ENCODE data around the gene TMEM40.
A peak's percentile ranks its signal among the peaks of the same experiment; 100 is the strongest.

Gene TMEM40

GRCh38 chr3:12771236-12771635, 12.2 kb upstream of the TMEM40 start:
- Histone ChIP-seq H3K27ac (no peak overlapping the region), H3K36me3 (no peaks in the 10 kb centered on the region), H3K9ac (no peak overlapping the region), H3K4me3 (no peak overlapping the region), H4K20me1 (no peaks in the 10 kb centered on the region), H3K4me2 (no peak overlapping the region), H3K9me3 (replicated peaks in 1 of 11) (no peaks in the 10 kb centered on the region), H3K27me3 (no peaks in the 10 kb centered on the region), H3K4me1 (peaks cover 5 to 20% (median 14%) of the 10 kb centered on the region in 10 experiments; a peak in 19 of 20 replicates)
- no peak for TF ChIP-seq Cebpa-rat (IDR thresholded peaks at IDR 0.05)

- Histone ChIP-seq H3K4me3 (no peak overlapping the region), H4K20me1 (no peaks in the 10 kb centered on the region), H3K4me1 (peaks cover 2 to 14% (median 8%) of the 10 kb centered on the region in 10 experiments; a peak in 19 of 20 replicates), H3K9ac (no peak overlapping the region), H3K27me3 (no peaks in the 10 kb centered on the region), H3K27ac (no peak overlapping the region), H3K4me2 (no peak overlapping the region), H3K36me3 (no peaks in the 10 kb centered on the region), H3K9me3 (replicated peaks in 1 of 11) (no peaks in the 10 kb centered on the region)
- no peak for TF ChIP-seq Cebpa-rat (IDR thresholded peaks at IDR 0.05)
These were observed 10.7 kb upstream of the TMEM40 start for GRCh38 chr3:12769761-12770160.

- Histone ChIP-seq H4K20me1 (no peaks in the 10 kb centered on the region), H3K4me1 (peaks cover 0 to 11% (median 5%) of the 10 kb centered on the region in 10 experiments; a peak in 11 of 20 replicates), H3K9ac (no peak overlapping the region), H3K9me3 (replicated peaks in 1 of 11) (no peaks in the 10 kb centered on the region), H3K36me3 (no peaks in the 10 kb centered on the region), H3K27ac (no peak overlapping the region), H3K27me3 (no peaks in the 10 kb centered on the region), H3K4me2 (no peak overlapping the region), H3K4me3 (no peak overlapping the region)
- no peak for TF ChIP-seq Cebpa-rat (IDR thresholded peaks at IDR 0.05)
These were observed 9.8 kb upstream of the TMEM40 start for GRCh38 chr3:12768579-12769527.

DNA sequence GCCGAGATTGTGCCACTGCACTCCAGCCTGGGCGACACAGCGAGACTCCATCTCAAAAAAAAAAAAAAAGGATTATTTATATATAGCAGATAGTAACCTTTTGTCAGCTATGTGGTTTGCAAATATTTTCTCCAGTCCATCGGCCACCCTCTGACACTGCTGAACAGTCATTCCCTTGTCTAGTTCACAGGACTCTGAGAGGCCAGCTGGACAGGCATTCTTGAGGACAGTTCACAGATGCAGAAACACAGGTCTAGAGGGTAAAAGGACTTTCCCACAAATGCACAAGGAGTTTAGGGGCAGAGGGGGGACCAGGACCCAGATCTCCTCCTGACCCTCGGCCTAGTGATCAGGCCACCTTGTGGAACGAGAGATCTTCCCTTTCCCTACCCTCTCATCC, 7.5 kb upstream of the TMEM40 start:
- no peaks in the 10 kb centered on the region for H3K9me3 ChIP-seq (replicated peaks in 1 of 11)
- no peaks in the 10 kb centered on the region for H3K36me3 ChIP-seq
- TF ChIP-seq Cebpa-rat (IDR thresholded peaks at IDR 0.05) = no peak
- H3K4me1 ChIP-seq = peaks cover 0 to 8% (median 5%) of the 10 kb centered on the region in 10 experiments; a peak in 8 of 20 replicates
- no peak overlapping the region for H3K4me3 ChIP-seq
- H3K27ac ChIP-seq = no peak overlapping the region
- no peaks in the 10 kb centered on the region for H4K20me1 ChIP-seq
- no peaks in the 10 kb centered on the region for H3K27me3 ChIP-seq
- H3K4me2 ChIP-seq = no peak overlapping the region
- H3K9ac ChIP-seq = no peak overlapping the region

DNA sequence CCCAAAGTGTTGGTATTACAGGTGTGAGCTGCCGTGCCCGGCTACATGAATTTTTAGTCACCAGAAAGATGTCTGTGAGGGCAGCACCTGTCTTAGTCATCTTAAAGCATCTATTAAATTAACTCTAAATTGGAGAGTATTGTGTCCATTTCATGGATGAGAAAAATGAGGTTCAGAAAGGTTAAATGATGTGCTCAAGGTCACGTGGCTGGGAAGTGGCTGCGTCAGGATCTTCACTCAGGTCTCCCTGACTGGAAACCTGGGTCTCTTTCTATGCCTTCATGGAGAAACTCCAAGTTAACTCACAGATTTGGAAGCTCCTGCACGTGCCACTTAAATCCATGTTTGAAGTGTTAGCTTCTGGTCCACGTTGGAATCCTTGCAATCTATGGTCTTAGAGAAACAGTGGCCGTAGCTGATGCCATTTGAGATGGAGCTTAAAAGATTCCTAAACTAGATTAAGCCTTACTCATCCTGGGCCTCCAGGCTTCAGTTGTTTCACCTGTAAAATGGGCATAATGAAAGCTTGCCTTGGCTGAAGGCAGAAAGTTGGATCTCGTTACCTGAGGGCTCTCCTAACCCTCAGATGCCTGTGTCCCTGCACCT, 5.2 kb upstream of the TMEM40 start:
- no peaks in the 10 kb centered on the region for H3K36me3 ChIP-seq
- no peak overlapping the region for H3K4me3 ChIP-seq
- H3K9ac ChIP-seq = no peak overlapping the region
- H3K27ac ChIP-seq = no peak overlapping the region
- H3K4me1 ChIP-seq = peaks cover 4 to 19% (median 11%) of the 10 kb centered on the region in 10 experiments; a peak in 18 of 20 replicates
- no peaks in the 10 kb centered on the region for H4K20me1 ChIP-seq
- no peak for TF ChIP-seq Cebpa-rat (IDR thresholded peaks at IDR 0.05)
- no peak overlapping the region for H3K4me2 ChIP-seq
- no peaks in the 10 kb centered on the region for H3K9me3 ChIP-seq (replicated peaks in 1 of 11)
- no peaks in the 10 kb centered on the region for H3K27me3 ChIP-seq

DNA sequence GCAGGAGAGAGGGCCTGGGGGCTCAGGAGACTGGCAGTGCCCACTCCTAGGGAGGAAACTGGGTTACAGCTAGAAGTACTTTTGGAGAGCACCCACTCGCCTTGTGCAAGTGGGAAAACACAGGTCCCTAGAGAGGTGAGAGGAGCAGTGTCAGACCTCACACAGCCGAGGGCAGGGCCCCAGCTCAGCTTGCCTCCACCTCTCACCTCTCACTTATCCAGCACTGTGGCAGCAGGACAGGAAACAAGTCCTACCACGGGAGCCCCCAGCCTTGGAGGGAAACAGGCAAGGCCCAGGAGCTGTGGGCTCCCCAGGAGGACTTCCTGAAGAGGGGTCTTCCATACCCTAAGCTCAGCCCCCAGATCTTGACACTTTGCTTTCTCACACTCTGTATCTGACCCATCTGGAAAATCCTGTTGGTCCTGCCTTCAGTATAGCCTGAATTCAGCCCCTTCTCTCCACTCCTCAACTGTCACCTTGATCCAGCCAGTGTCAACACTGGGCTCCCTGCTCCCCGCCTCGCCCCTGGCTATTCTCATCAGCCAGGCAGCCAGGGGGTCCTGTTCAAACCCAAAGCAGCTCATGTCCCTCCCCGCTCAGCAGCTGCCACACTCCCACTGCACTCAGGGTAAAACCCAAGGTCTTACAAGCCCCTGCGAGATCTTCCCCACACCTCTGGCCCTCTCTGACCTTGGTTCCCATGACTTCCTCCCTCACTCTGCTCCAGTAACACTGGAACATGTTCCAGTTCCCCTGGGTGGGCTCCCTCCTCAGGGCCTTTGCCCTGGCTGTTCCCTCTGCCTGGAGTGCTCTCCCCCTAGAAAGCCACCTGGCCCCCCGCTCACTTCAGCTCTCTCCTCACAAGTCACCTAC, 870 bp upstream of the TMEM40 start:
- no peak overlapping the region for H3K4me3 ChIP-seq
- peak overlapping the region in 7 of 11 experiments; percentile 17 to 41 (median 33); a peak in 12 of 22 replicates for H3K4me2 ChIP-seq
- H3K27ac ChIP-seq = peak overlapping the region in 3 of 11 experiments; percentile 1 to 18 (median 9); a peak in 3 of 22 replicates

DNA sequence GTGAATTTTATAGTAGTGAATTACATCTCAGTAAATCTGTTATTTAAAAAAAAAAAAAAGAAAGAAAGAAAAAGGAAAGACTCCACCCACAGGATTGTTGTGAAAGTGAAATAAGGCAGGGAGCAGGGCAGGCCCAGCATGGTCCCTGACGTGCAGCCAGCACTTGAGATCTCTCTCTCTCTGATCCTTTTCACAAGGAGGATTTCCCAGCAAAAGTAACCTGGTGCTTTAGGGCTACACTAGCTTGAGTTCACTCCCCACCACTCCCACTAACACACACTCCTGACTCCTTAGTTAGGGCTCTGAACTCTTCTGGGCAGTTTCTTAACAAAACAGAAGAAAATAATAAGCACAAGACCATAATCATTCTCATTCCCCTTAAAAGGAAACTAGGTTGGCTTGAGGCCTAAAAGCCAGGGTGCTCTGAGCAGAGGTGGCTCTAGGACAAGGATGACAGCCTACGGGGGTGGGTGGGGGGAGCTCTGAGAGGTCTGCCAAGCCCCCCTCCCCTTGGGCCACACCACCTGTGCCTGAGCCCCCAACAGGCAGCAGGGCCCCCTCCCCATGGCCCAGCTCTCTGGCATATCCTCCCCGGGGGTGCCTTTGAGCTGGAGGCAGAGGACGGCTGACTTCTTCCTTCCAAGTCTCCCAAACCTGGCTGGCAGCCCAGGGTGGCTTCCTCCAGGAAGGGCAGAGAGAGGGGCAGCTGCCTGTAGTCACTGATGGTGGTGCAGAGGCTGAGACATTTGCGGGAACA, 856 bp downstream of the TMEM40 start:
- no peak overlapping the region for H3K27ac ChIP-seq

More for the DNA sequence above, 870 bp upstream of the TMEM40 start:
- H3K27me3 ChIP-seq = no peaks in the 10 kb centered on the region
- no peak for TF ChIP-seq Cebpa-rat (IDR thresholded peaks at IDR 0.05)
- H3K4me1 ChIP-seq = peaks cover 8 to 33% (median 24%) of the 10 kb centered on the region in 10 experiments; a peak in 18 of 20 replicates
- H3K9me3 ChIP-seq (replicated peaks in 1 of 11) = no peaks in the 10 kb centered on the region
- no peaks in the 10 kb centered on the region for H4K20me1 ChIP-seq
- H3K36me3 ChIP-seq = no peaks in the 10 kb centered on the region
- H3K9ac ChIP-seq = peak overlapping the region in 2 of 11 experiments; percentile 10 to 18; a peak in 1 of 22 replicates

DNA sequence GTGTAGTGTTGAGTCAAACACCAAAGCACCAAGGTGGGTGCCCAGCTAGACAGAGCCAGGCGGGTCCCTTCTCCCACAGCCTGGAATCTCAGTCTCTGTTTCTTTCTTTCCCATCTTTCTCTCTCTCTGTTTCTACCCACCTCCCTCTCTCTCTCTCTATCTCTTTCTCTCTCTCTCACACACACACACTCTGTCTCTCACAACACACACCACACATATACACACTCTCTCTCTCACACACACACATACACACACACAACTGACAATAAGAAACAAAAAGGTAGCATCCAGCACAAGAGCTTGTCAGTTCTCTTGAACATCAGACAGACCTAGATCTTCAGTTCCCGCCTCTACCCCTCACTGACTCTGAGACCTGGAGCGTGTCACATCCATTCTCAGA, 2.4 kb downstream of the TMEM40 start:
- peaks cover 4 to 27% (median 20%) of the 10 kb centered on the region in 10 experiments; a peak in 16 of 20 replicates for H3K4me1 ChIP-seq
- no peaks in the 10 kb centered on the region for H3K27me3 ChIP-seq
- no peak overlapping the region for H3K9ac ChIP-seq
- no peaks in the 10 kb centered on the region for H3K36me3 ChIP-seq
- H3K27ac ChIP-seq = no peak overlapping the region
- TF ChIP-seq Cebpa-rat (IDR thresholded peaks at IDR 0.05) = no peak
- no peak overlapping the region for H3K4me3 ChIP-seq
- no peaks in the 10 kb centered on the region for H3K9me3 ChIP-seq (replicated peaks in 1 of 11)
- H4K20me1 ChIP-seq = no peaks in the 10 kb centered on the region
- H3K4me2 ChIP-seq = no peak overlapping the region

More for the DNA sequence above, 856 bp downstream of the TMEM40 start:
- Histone ChIP-seq H3K9me3 (replicated peaks in 1 of 11) (no peaks in the 10 kb centered on the region), H3K9ac (no peak overlapping the region), H3K4me1 (peaks cover 5 to 29% (median 22%) of the 10 kb centered on the region in 10 experiments; a peak in 18 of 20 replicates), H3K4me2 (peak overlapping the region in 10 of 11 experiments; percentile 5 to 37 (median 28); a peak in 10 of 22 replicates), H3K36me3 (no peaks in the 10 kb centered on the region), H4K20me1 (no peaks in the 10 kb centered on the region), H3K4me3 (no peak overlapping the region), H3K27me3 (no peaks in the 10 kb centered on the region)
- TF ChIP-seq Cebpa-rat (IDR thresholded peaks at IDR 0.05) = no peak

Measured in BLaER1 treated with 17β-estradiol and CSF1 and Interleukin-3, amounts not matched to agents 10 nM and 100 nM (cell line).